GM12874 (cell line): Measurements from ENCODE around the gene ITGB6.

Experiments used
- TF ChIP-seq, protein P1 (sequence below): IDR thresholded peaks from 2 replicates; pipeline ENCODE4 v1.5.1; 2011; ENCODE audit warnings: low read depth, mild to moderate bottlenecking, control low read depth, low read length, moderate library complexity; ENCODE audit not compliant: insufficient read depth

Gene ITGB6

GRCh38 chr2:160126315-160126714 is 73.8 kb downstream of the ITGB6 start:
- TF ChIP-seq, protein P1, sequence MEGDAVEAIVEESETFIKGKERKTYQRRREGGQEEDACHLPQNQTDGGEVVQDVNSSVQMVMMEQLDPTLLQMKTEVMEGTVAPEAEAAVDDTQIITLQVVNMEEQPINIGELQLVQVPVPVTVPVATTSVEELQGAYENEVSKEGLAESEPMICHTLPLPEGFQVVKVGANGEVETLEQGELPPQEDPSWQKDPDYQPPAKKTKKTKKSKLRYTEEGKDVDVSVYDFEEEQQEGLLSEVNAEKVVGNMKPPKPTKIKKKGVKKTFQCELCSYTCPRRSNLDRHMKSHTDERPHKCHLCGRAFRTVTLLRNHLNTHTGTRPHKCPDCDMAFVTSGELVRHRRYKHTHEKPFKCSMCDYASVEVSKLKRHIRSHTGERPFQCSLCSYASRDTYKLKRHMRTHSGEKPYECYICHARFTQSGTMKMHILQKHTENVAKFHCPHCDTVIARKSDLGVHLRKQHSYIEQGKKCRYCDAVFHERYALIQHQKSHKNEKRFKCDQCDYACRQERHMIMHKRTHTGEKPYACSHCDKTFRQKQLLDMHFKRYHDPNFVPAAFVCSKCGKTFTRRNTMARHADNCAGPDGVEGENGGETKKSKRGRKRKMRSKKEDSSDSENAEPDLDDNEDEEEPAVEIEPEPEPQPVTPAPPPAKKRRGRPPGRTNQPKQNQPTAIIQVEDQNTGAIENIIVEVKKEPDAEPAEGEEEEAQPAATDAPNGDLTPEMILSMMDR = no peak

DNA sequence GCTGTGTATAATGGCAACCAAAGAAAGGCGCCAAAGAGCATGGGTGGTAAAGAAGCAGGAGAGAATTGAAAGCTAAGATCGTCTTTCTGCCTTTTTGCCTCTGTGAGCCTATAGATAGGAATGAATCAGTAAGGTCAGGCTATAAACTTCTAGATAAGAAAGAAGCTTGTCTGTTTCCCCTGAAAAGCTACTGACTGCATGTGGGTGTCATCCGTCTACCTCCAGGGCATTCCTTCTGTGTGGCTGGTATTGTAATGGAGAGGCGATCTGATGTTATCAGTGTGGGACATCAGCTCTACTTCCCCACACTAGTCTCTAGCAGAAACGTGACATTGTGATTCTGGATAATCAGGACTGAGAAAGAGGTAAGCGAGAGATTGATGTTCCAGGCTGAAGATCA is 74.2 kb downstream of the ITGB6 start:
- TF ChIP-seq, protein P1 = no peak

GRCh38 chr2:160125366-160125765 is 74.7 kb downstream of the ITGB6 start:
- TF ChIP-seq, protein P1 = no peak

GRCh38 chr2:160124571-160124970 is 75.5 kb downstream of the ITGB6 start:
- TF ChIP-seq, protein P1 = no peak

DNA sequence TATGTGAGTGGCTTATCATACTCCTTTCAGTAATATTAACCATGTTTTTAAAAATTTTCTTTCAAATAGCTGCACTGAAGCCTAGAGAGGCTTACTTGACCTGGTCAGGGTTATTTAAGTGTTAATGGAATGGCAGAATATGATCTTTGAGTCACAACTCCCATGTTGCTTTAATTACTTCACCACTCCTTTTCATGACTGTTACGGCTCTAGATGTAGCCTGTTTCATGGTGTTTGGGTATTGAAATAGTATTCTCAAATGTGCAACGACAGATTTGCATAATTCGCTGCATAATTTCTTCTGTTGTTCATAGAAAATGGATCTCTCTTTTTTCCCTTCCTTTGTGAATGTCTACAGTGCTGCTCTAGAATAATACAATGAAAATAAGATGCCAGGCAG is 86.1 kb downstream of the ITGB6 start:
- TF ChIP-seq, protein P1 = no peak

DNA sequence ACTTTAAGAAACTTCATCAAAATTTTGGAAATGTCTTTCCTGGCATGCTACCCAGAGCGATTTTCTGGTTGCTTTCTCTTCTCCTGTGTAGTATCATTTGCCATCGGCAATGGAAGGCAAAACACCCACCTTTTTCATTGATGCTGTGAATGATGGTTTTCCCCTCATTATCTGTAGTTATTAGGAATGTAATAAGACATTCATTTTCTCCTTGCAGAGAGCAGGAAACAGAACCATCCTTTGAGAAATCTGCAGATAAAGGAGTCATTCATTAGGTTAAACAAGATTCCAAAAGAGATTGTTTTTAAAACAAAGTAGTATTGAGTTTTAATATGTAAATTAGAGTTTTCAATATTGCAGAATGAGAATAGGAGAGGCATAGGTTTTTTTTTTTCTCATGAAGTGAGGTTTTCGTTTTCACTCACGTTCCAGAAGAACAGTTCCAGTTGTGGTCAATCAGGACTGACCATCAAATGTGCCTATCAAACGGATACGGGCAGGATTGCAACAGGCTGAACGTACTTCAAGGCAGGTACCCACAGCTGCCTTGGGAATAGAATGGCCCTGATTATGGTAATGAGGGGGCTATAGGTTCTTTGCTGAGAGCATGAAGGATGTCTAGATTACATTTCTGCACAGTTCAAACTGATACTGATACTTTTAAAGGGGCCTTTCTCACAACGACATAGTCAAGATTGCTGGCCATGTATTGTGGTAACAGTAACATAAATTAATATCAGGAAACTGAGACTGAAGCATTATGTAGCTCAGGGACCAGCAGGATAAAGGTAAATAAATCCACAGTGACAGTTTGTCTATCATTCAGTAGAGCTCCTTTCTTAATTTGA is 87.9 kb downstream of the ITGB6 start:
- TF ChIP-seq, protein P1 = no peak

DNA sequence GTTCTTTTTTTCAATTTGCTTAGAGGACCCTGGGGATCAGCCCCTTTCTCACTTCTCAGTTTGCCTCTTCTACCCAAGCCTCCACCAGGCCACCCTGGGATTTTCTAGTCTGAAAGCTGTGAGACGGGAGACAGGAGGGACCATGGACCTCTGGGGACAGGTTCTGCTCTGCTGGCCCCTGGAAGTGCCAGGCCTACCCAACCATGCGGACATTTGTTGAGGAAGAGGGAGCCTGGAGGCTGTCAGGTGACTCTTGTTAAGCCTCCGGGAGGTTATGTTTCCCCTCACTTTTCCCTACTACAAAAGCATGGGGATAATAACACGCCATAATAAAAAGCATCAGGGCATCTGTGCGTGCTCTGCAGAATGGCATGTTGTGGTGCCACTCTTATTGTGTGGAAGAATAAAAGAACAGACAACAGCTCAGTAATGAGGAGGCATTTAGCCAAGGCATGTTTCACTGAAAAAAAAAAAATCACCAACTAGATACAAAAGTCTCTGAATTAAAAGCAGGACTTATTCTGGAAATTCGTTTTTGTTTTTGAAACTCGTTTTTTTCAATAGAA is 89.3 kb downstream of the ITGB6 start:
- TF ChIP-seq, protein P1 = no peak
